ENCODE data around the gene FAM89A.
"Not testable (repeated sequence)": the region's sequence is repeated elsewhere in the genome, so short reads cannot be mapped to it uniquely, and the experiment has no call there.

FAM89A gene

GRCh38 chr1:231026576-231026975 lies 13.5 kb downstream of the FAM89A start:
- in situ Hi-C loops (cut with MboI; ENCODE audit: low pct_unique_long_range_greater_than_20kb, low sequenced_read_pairs, unreplicated experiment) = no loop called here
- DNase-seq (ENCODE audit: low spot score) = no peak
- TF ChIP-seq CTCF (IDR thresholded peaks at IDR 0.05; ENCODE audit: extremely low read depth, insufficient read depth, missing control alignments) = no peak

- in situ Hi-C loops (cut with MboI; ENCODE audit: low pct_unique_long_range_greater_than_20kb, low sequenced_read_pairs, unreplicated experiment) = no loop called here
- no peak for DNase-seq (ENCODE audit: low spot score)
- TF ChIP-seq CTCF (IDR thresholded peaks at IDR 0.05; ENCODE audit: extremely low read depth, insufficient read depth, missing control alignments) = no peak
Observed at GRCh38 chr1:231023150-231023549, 16.9 kb downstream of the FAM89A start.

GRCh38 chr1:231022543-231022942 lies 17.5 kb downstream of the FAM89A start:
- in situ Hi-C loops (cut with MboI; ENCODE audit: low pct_unique_long_range_greater_than_20kb, low sequenced_read_pairs, unreplicated experiment); DNase-seq (ENCODE audit: low spot score): not testable (repeated sequence)

- no peak for DNase-seq (ENCODE audit: low spot score)
- no peak for TF ChIP-seq CTCF (IDR thresholded peaks at IDR 0.05; ENCODE audit: extremely low read depth, insufficient read depth, missing control alignments)
- in situ Hi-C loops (cut with MboI; ENCODE audit: low pct_unique_long_range_greater_than_20kb, low sequenced_read_pairs, unreplicated experiment) = no loop called here
Observed at GRCh38 chr1:231021540-231022031, 18.5 kb downstream of the FAM89A start.

GRCh38 chr1:231020816-231021215 lies 19.2 kb downstream of the FAM89A start:
- in situ Hi-C loops (cut with MboI; ENCODE audit: low pct_unique_long_range_greater_than_20kb, low sequenced_read_pairs, unreplicated experiment) = no loop called here
- no peak for DNase-seq (ENCODE audit: low spot score)
- no peak for TF ChIP-seq CTCF (IDR thresholded peaks at IDR 0.05; ENCODE audit: extremely low read depth, insufficient read depth, missing control alignments)

- in situ Hi-C loops (cut with MboI; ENCODE audit: low pct_unique_long_range_greater_than_20kb, low sequenced_read_pairs, unreplicated experiment) = no loop called here
- DNase-seq (ENCODE audit: low spot score) = no peak
- no peak for TF ChIP-seq CTCF (IDR thresholded peaks at IDR 0.05; ENCODE audit: extremely low read depth, insufficient read depth, missing control alignments)
Observed at GRCh38 chr1:231020139-231020601, 19.9 kb downstream of the FAM89A start.

GRCh38 chr1:231019711-231020110 lies 20.3 kb downstream of the FAM89A start:
- TF ChIP-seq CTCF (IDR thresholded peaks at IDR 0.05; ENCODE audit: extremely low read depth, insufficient read depth, missing control alignments) = no peak
- no peak for DNase-seq (ENCODE audit: low spot score)
- in situ Hi-C loops (cut with MboI; ENCODE audit: low pct_unique_long_range_greater_than_20kb, low sequenced_read_pairs, unreplicated experiment) = no loop called here

Data from GM13977 (cell line).